KMS-11 (cell line): ENCODE results near the gene FOXI3.

Experiments used
- H2AFZ ChIP-seq: fragments of 200-600 bp; sonication (generic); 2 replicates; pipeline ENCODE4 v1.6.1; 2016; ENCODE audit warnings: antibody characterized with exemption, mixed run types, low read depth
- H3K27ac ChIP-seq: fragments of 200-600 bp; sonication (generic); 2 replicates; pipeline ENCODE4 v1.6.1; 2016; ENCODE audit warnings: mild to moderate bottlenecking, mixed run types
- H3K27me3 ChIP-seq: fragments of 200-600 bp; sonication (generic); 2 replicates; pipeline ENCODE4 v1.6.1; 2017; ENCODE audit warnings: mild to moderate bottlenecking, low read depth, mixed run types, moderate library complexity; ENCODE audit not compliant: insufficient read depth
- H3K36me3 ChIP-seq: fragments of 200-600 bp; sonication (generic); 2 replicates; pipeline ENCODE4 v1.6.1; 2017; ENCODE audit warnings: mild to moderate bottlenecking, mixed run types; ENCODE audit not compliant: insufficient read depth
- H3K4me1 ChIP-seq: fragments of 200-600 bp; sonication (generic); 2 replicates; pipeline ENCODE4 v1.6.1; 2016; ENCODE audit warnings: mild to moderate bottlenecking, low read depth, mixed run types; ENCODE audit not compliant: poor library complexity, severe bottlenecking
- H3K4me2 ChIP-seq: fragments of 200-600 bp; sonication (generic); 2 replicates; pipeline ENCODE4 v1.7.0; 2016; ENCODE audit warnings: mild to moderate bottlenecking, mixed run types
- H3K4me3 ChIP-seq: fragments of 200-600 bp; sonication (generic); IDR thresholded peaks from 2 replicates; pipeline ENCODE4 v1.6.1; 2017; ENCODE audit warnings: low read depth, low read length, mixed read lengths; ENCODE audit not compliant: insufficient read depth
- H3K79me2 ChIP-seq: fragments of 200-600 bp; sonication (generic); 2 replicates; pipeline ENCODE4 v1.6.1; 2016; ENCODE audit warnings: low read depth, mixed run types; ENCODE audit not compliant: insufficient read depth
- H3K9ac ChIP-seq: fragments of 200-600 bp; sonication (generic); 2 replicates; pipeline ENCODE4 v1.6.1; 2016; ENCODE audit warnings: mild to moderate bottlenecking, mixed run types
- H4K20me1 ChIP-seq: fragments of 200-600 bp; sonication (generic); 2 replicates; pipeline ENCODE4 v1.6.1; 2016; ENCODE audit warnings: mild to moderate bottlenecking, mixed run types; ENCODE audit not compliant: insufficient read depth
- TF ChIP-seq, protein P1 (sequence below): fragments of 200-600 bp; sonication (generic); conservative IDR thresholded peaks from 2 replicates; pipeline ENCODE4 v1.6.1; 2017; ENCODE audit warnings: low read depth, mild to moderate bottlenecking, antibody characterized with exemption, low read length, moderate library complexity, mixed read lengths

Gene FOXI3

DNA sequence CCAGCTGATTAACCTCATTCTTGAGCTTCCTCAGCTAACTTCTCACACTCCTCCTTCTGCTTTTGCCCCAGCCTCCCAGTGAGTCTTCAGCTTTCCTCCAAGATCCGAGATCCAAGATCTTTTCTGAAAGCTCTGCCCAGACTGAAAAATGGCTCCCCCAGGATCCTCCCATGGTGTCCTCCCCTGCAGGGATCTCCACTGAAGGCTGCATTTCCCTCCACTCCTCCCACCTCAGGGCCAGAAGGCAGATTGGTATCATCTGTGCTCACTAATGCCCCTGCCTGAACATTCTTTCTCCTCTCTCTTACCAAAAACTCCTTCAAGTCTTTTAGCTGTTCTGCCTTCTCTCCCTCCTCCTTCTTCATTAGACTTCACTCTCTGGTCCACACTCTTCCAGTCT, 6.1 kb upstream of the FOXI3 start:
- Histone ChIP-seq H4K20me1 (no peaks in the 10 kb centered on the region), H3K4me1 (peaks cover 9% of the 10 kb centered on the region)
- TF ChIP-seq, protein P1, sequence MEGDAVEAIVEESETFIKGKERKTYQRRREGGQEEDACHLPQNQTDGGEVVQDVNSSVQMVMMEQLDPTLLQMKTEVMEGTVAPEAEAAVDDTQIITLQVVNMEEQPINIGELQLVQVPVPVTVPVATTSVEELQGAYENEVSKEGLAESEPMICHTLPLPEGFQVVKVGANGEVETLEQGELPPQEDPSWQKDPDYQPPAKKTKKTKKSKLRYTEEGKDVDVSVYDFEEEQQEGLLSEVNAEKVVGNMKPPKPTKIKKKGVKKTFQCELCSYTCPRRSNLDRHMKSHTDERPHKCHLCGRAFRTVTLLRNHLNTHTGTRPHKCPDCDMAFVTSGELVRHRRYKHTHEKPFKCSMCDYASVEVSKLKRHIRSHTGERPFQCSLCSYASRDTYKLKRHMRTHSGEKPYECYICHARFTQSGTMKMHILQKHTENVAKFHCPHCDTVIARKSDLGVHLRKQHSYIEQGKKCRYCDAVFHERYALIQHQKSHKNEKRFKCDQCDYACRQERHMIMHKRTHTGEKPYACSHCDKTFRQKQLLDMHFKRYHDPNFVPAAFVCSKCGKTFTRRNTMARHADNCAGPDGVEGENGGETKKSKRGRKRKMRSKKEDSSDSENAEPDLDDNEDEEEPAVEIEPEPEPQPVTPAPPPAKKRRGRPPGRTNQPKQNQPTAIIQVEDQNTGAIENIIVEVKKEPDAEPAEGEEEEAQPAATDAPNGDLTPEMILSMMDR = no peak

DNA sequence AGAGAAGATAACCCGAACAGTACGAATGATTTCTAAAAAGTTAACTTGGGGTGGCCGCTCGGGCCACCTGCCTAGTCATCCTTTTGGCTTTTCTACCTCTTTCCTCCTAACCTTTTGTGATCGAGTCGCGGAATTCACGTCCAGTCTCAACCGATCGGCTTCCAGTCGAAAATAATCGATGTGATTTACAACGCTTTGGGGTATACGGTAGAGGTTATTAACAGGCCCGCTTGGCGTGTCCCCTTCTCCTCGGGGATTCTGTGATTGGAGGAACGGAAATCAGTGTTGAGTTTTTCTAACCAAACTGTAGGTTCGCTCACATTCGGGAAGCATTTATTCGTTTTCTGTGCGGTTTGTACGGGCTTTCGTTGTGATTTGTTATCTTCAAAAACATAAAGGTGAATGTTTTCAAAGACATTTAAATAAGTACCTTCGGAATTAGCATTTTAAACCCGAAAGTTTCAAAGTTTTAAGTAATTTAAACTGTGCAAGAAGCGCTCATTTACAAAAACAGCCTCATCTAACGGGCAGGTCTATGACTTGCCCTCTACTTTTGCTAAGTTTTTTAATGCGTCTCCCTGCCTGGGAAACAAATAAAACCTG, 588 bp upstream of the FOXI3 start:
- Histone ChIP-seq H3K36me3 (no peaks in the 10 kb centered on the region), H3K27ac (no peak overlapping the region), H2AFZ (peak overlapping the region; percentile 64; the same call in 1 of the 2 replicates), H3K79me2 (no peaks in the 10 kb centered on the region), H4K20me1 (no peaks in the 10 kb centered on the region), H3K9ac (no peak overlapping the region; the same call in 1 of the 2 replicates), H3K4me3 (peak overlapping the region; percentile 58), H3K4me2 (peak overlapping the region; percentile 56), H3K4me1 (peaks cover 9% of the 10 kb centered on the region), H3K27me3 (peaks cover 8% of the 10 kb centered on the region)
- TF ChIP-seq, protein P1 = no peak

More for the DNA sequence above, 6.1 kb upstream of the FOXI3 start:
- Histone ChIP-seq H3K79me2 (no peaks in the 10 kb centered on the region), H3K4me3 (no peak overlapping the region), H3K27ac (no peak overlapping the region), H3K9ac (no peak overlapping the region), H2AFZ (no peak overlapping the region), H3K4me2 (no peak overlapping the region), H3K27me3 (peaks cover 5% of the 10 kb centered on the region), H3K36me3 (no peaks in the 10 kb centered on the region)

DNA sequence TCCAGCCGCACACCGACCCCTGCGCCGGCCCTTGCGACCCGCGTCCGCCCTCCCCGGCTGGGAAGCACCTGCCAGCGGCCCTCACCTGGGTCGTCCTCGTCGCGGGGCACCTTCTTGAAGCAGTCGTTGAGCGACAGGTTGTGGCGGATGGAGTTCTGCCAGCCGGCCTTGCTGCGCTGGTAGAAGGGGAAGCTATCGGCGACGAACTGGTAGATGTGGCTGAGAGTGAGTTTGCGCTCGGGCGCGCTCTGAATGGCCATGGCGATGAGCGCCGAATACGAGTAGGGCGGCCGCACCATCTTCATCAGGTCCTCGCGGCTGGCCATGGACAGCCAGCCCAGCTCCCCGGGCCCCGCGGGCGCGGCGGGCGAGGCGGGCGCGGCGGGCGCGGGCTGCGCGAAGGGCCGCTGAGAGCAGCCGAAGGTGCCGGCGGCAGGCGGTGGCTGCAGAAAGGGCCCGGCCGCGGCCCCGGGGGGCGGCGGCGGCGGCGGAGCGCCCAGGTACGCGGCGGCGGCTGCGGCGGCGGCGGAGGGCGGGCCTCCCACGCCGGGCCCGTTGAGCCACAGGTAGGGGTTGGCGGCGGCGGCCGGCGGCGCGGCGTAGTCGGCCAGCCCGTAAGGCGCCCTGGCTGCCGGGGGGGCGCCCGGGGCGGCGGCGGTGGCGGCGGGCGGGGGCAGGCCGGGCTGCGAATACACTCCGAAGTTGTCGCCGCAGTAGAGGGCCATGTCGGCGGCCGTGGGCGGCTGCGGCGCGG, 505 bp downstream of the FOXI3 start:
- Histone ChIP-seq H3K79me2 (no peaks in the 10 kb centered on the region), H2AFZ (no peak overlapping the region), H3K4me1 (peaks cover 9% of the 10 kb centered on the region), H4K20me1 (no peaks in the 10 kb centered on the region), H3K36me3 (no peaks in the 10 kb centered on the region), H3K27ac (no peak overlapping the region), H3K4me3 (no peak overlapping the region), H3K4me2 (no peak overlapping the region), H3K9ac (no peak overlapping the region), H3K27me3 (peaks cover 8% of the 10 kb centered on the region)
- TF ChIP-seq, protein P1 = no peak

DNA sequence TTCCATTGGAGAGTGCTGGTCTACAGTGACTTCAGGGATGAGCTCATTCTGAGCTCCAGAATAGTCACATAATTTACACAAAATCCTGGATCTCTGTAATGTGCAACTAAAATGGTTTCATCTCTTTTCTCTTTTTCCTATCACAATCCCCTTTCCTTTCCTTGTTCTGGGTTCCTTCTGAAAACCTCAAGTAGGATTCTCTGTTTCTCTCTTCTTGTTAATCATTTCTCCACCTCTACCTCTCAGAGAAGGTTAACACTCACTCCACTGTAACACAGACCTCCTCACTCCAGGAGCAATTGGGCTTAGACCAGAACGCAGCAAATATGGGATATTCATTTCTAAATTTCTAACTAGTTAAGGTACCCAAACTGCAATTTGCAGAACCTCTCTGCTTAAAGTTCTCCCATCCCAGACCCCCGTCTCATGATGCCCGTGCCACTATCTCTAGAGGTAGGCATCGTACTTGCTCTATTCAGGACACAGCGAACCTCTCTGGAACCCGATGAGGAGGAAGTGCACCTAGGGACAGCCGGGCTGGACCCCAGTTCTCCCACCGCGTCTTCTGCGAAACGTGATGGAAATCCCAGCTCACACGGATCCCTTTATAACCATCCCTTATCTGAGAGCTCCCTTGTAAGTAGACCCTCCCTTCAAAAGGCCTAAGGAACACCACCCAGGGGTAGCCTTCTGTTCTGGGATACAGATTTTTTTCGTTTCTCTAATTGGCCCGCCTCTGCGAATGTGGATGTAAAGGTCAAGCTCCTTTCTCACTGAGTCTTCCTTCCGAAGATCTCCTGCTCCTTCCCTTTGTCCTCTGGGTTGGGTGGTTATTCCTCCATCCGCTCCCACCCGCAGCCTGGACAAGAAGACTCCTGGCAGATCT, 1.3 kb downstream of the FOXI3 start:
- H3K79me2 ChIP-seq = no peaks in the 10 kb centered on the region
- no peak overlapping the region for H3K4me3 ChIP-seq
- no peak overlapping the region for H3K27ac ChIP-seq
- TF ChIP-seq, protein P1 = no peak
- peaks cover 8% of the 10 kb centered on the region for H3K27me3 ChIP-seq
- no peaks in the 10 kb centered on the region for H3K36me3 ChIP-seq
- no peak overlapping the region for H3K9ac ChIP-seq
- H3K4me1 ChIP-seq = peaks cover 9% of the 10 kb centered on the region
- no peaks in the 10 kb centered on the region for H4K20me1 ChIP-seq
- H2AFZ ChIP-seq = no peak overlapping the region
- H3K4me2 ChIP-seq = no peak overlapping the region
